Measurements from ENCODE around the gene CHEK1. TPM values are rescaled to one million over a fixed set of nuclear protein-coding genes. Genes with fewer than 3 reads are reported as not detected.

The CHEK1 gene
- total and polyA plus RNA-seq, 2 of the 4 experiments (the other 2 are of a cell fraction) = 16.0 to 22.6 TPM

DNA sequence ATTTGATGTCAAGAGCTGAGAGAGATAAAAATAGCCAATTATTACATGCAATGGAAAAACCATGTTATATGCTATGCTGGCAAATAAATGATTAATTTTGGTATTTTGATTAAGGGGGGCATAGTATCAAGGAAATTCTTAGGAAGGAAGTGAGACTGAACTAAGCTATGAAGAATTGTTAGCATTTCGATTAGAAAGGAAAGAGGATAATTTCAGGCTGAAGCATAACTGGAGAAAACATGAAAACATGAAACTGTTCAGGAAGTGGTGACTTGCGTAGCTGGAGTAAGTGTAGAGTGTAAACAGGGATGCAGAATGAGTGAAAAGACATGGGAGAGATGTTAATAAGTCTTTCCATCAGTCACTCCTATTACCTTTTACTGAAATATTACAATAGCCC, 49.2 kb downstream of the CHEK1 start:
- ChIA-PET CTCF (no interaction called here), POLR2A (ENCODE audit: unreplicated experiment) (no interaction called here)
- no peak overlapping the region for H4K91ac ChIP-seq (ENCODE audit: insufficient read depth, low read depth, low read length)
- peak overlapping the region in 1 of 2 experiments; percentile 58; a peak in 2 of 4 replicates for H4K8ac ChIP-seq (ENCODE audit: low read depth in 2 of 2, low read length in 2 of 2)
- H3K36me3 ChIP-seq (ENCODE audit: control insufficient read depth, insufficient read depth, low read length) = peaks cover 4% of the 10 kb centered on the region; the same call in 1 of the 2 replicates
- peaks cover 0 to 7% of the 10 kb centered on the region in 2 experiments; a peak in 2 of 4 replicates for H3K79me1 ChIP-seq (ENCODE audit: low read depth in 1 of 2, low read length in 2 of 2)
- no peaks in the 10 kb centered on the region for H3K9me1 ChIP-seq (ENCODE audit: insufficient read depth, low read length)
- H3K9me3 ChIP-seq (ENCODE audit: control insufficient read depth, insufficient read depth, low read length) = no peaks in the 10 kb centered on the region
- H3K4me1 ChIP-seq (ENCODE audit: control insufficient read depth, insufficient read depth, low read length) = peaks cover 14% of the 10 kb centered on the region
- no peak for ATAC-seq (ENCODE audit: low read depth)
- no TSS peak for BruUV-seq (replicated peaks)
- peak overlapping the region; percentile 75 for H2BK5ac ChIP-seq (ENCODE audit: low read depth, low read length, poor library complexity, severe bottlenecking)
- H4K5ac ChIP-seq (ENCODE audit: low read depth, low read length) = peak overlapping the region; percentile 94
- H3K4ac ChIP-seq (ENCODE audit: low read depth, low read length) = peak overlapping the region; percentile 61; the same call in 1 of the 2 replicates
- H2AFZ ChIP-seq (replicated peaks; ENCODE audit: low read length, poor library complexity) = no peak overlapping the region
- intact Hi-C loops (cut with micrococcal nuclease) = loop anchor here (2.0 kb wide), 1 partner anchor 47 kb away; no protein-coding TSS in a partner anchor
- dilution Hi-C loops (cut with HindIII; ENCODE audit: low sequenced_read_pairs, unreplicated experiment) = no loop called here
- H2BK120ac ChIP-seq (ENCODE audit: low read depth, low read length) = peak overlapping the region; percentile 20; the same call in 1 of the 2 replicates
- peak overlapping the region; percentile 97 for H3K4me2 ChIP-seq (ENCODE audit: low read depth, low read length)
- no peak for DNase-seq
- H3K23ac ChIP-seq (ENCODE audit: low read depth, low read length) = no peak overlapping the region
- no peak overlapping the region for H3K9ac ChIP-seq (ENCODE audit: low read depth, low read length)
- no peak overlapping the region for H2AK5ac ChIP-seq (ENCODE audit: low read depth, low read length)
- no peak overlapping the region for H2BK20ac ChIP-seq (ENCODE audit: low read depth, low read length)
- WGBS, 2 experiments (ENCODE audit: extremely low coverage in 2 of 2, insufficient read length in 1 of 2) = 63% methylated on average over 1 of the region's 2 CpGs; no CpG with 5 or more reads in 1 of the 2 experiments
- in situ Hi-C loops (cut with MboI; ENCODE audit: low sequenced_read_pairs) = no loop called here
- H3K18ac ChIP-seq (ENCODE audit: low read depth, low read length) = peak overlapping the region; percentile 95
- peak overlapping the region; percentile 70; the same call in 1 of the 2 replicates for H3K27ac ChIP-seq (ENCODE audit: insufficient read depth, low read length)
- H3K4me3 ChIP-seq (ENCODE audit: insufficient read depth, low read depth, low read length) = no peak overlapping the region
- H3K27me3 ChIP-seq (ENCODE audit: control insufficient read depth, insufficient read depth, low read length) = no peaks in the 10 kb centered on the region
- H4K20me1 ChIP-seq (ENCODE audit: insufficient read depth, low read length) = no peaks in the 10 kb centered on the region
- no peak overlapping the region for H3K14ac ChIP-seq (replicated peaks; ENCODE audit: low read depth, low read length)
- H3K56ac ChIP-seq (ENCODE audit: extremely low read depth, insufficient read depth, low read length) = no peak overlapping the region; the same call in 1 of the 2 replicates
- TF ChIP-seq CHD1 (IDR thresholded peaks at IDR 0.05; ENCODE audit: low read depth, low read length) (no peak), RCOR1 (IDR thresholded peaks at IDR 0.05; ENCODE audit: insufficient replicate concordance, low read length) (no peak), RAD21 (IDR thresholded peaks at IDR 0.05; ENCODE audit: low read length) (no peak), USF2 (IDR thresholded peaks at IDR 0.05; ENCODE audit: low read depth, low read length) (no peak), CEBPB (IDR thresholded peaks at IDR 0.05; ENCODE audit: low read depth, low read length) (no peak), BHLHE40 (IDR thresholded peaks at IDR 0.05; ENCODE audit: low read depth, low read length) (no peak)
- no peak overlapping the region for H2AK9ac ChIP-seq (replicated peaks; ENCODE audit: low read depth, low read length, poor library complexity)
- no peak overlapping the region; the same call in 2 of the 3 replicates for H2BK15ac ChIP-seq (ENCODE audit: low read depth, low read length)

All from IMR-90 (cell line).